SH-SY5Y (cell line): Measurements from ENCODE around the gene TMEM164.

Source experiments
- GATA2 ChIP-seq: IDR thresholded peaks from 2 replicates; pipeline ENCODE4 v1.6.1; 2011; ENCODE audit warnings: mild to moderate bottlenecking, low read depth, low read length
- GATA3 ChIP-seq: IDR thresholded peaks from 2 replicates; pipeline ENCODE4 v1.6.1; 2011; ENCODE audit warnings: low read depth, mild to moderate bottlenecking, low read length, moderate library complexity

GRCh38 chrX:110002300-110003166 is at the start of gene TMEM164:
- TF ChIP-seq GATA3 (no peak), GATA2 (no peak)
